Astrocyte (in vitro differentiated cells and primary cell): ENCODE data around the gene PEX5L. TPM values are rescaled to one million over a fixed set of nuclear protein-coding genes. Genes with fewer than 3 reads are reported as not detected.

Experiments used
- DNase-seq: peaks from one replicate; pipeline ENCODE4 v3.0.0-alpha.2; 2010; ENCODE audit warnings: low read depth
- FAIRE-seq: peaks from 2 replicates; lab custom pipeline; 2011; peaks lifted over from hg19 to GRCh38; lab: Jason Lieb, UNC
- H2AFZ ChIP-seq: 2 replicates; pipeline ENCODE4 v1.6.0; 2012; ENCODE audit warnings: low read depth, low read length, inconsistent platforms
- H3K27ac ChIP-seq: 2 replicates; pipeline ENCODE4 v1.5.1; 2011; ENCODE audit warnings: low read depth, low read length, inconsistent platforms
- H3K27me3 ChIP-seq: 2 replicates; pipeline ENCODE4 v1.6.0; 2011; ENCODE audit warnings: low read length, inconsistent platforms; ENCODE audit not compliant: insufficient read depth
- H3K36me3 ChIP-seq: 2 replicates; pipeline ENCODE4 v1.5.1; 2011; ENCODE audit warnings: low read length, inconsistent platforms; ENCODE audit not compliant: insufficient read depth
- H3K4me1 ChIP-seq: 2 replicates; pipeline ENCODE4 v1.5.1; 2011; ENCODE audit warnings: low read length, inconsistent platforms; ENCODE audit not compliant: insufficient read depth
- H3K4me2 ChIP-seq: 2 replicates; pipeline ENCODE4 v1.6.0; 2012; ENCODE audit warnings: low read length, inconsistent platforms
- H3K4me3 ChIP-seq: 2 replicates; pipeline ENCODE4 v1.5.1; 2011; ENCODE audit warnings: low read depth, mild to moderate bottlenecking, low read length, inconsistent platforms; ENCODE audit not compliant: insufficient read depth
- H3K79me2 ChIP-seq: 2 replicates; pipeline ENCODE4 v1.6.0; 2012; ENCODE audit warnings: mild to moderate bottlenecking, low read length, inconsistent platforms; ENCODE audit not compliant: insufficient read depth
- H3K9ac ChIP-seq: 2 replicates; pipeline ENCODE4 v1.6.0; 2012; ENCODE audit warnings: mild to moderate bottlenecking, low read length, inconsistent platforms
- H3K9me3 ChIP-seq: 2 replicates; pipeline ENCODE4 v1.5.1; 2012; ENCODE audit warnings: low read depth, mild to moderate bottlenecking, low read length, inconsistent platforms; ENCODE audit not compliant: insufficient read depth
- H4K20me1 ChIP-seq: 2 replicates; pipeline ENCODE4 v1.6.0; 2012; ENCODE audit warnings: low read length, inconsistent platforms; ENCODE audit not compliant: insufficient read depth
- H3K27ac Mint-ChIP-seq: one replicate; pipeline ENCODE4 v1.8.0; 2021; ENCODE audit warnings: mild to moderate bottlenecking, mixed read lengths; ENCODE audit not compliant: unreplicated experiment
- H3K27me3 Mint-ChIP-seq: one replicate; pipeline ENCODE4 v1.8.0; 2021; ENCODE audit warnings: low read depth, mixed read lengths; ENCODE audit not compliant: unreplicated experiment
- H3K36me3 Mint-ChIP-seq: one replicate; pipeline ENCODE4 v1.8.0; 2021; ENCODE audit warnings: low read depth, mixed read lengths; ENCODE audit not compliant: unreplicated experiment
- H3K4me1 Mint-ChIP-seq: one replicate; pipeline ENCODE4 v1.8.0; 2021; ENCODE audit warnings: low read depth, mixed read lengths; ENCODE audit not compliant: unreplicated experiment
- H3K4me3 Mint-ChIP-seq: one replicate; pipeline ENCODE4 v1.8.0; 2021; ENCODE audit warnings: mild to moderate bottlenecking, moderate library complexity, mixed read lengths; ENCODE audit not compliant: unreplicated experiment
- H3K9me3 Mint-ChIP-seq: one replicate; pipeline ENCODE4 v1.8.0; 2021; ENCODE audit warnings: mild to moderate bottlenecking, mixed read lengths; ENCODE audit not compliant: unreplicated experiment
- EZH2 ChIP-seq: IDR thresholded peaks from 2 replicates; pipeline ENCODE4 v1.6.1; 2012; ENCODE audit warnings: mild to moderate bottlenecking, low read length, inconsistent platforms; ENCODE audit not compliant: insufficient read depth
- total RNA-seq: library from RNA; stranded (reverse); gene quantifications from 2 replicates; pipeline ENCODE4 v1.2.1, GENCODE V29; 2021
- TF ChIP-seq, protein P1 (sequence below): IDR thresholded peaks from 2 replicates; pipeline ENCODE4 v1.5.1; 2011; ENCODE audit warnings: low read depth, mild to moderate bottlenecking, inconsistent platforms, low read length, moderate library complexity; ENCODE audit not compliant: insufficient read depth

The PEX5L gene
- total RNA-seq, 1 donor from 2014 or later = 0.43 TPM

GRCh38 chr3:179832333-179832854 lies 204.3 kb downstream of the PEX5L start:
- no peaks in the 10 kb centered on the region for H3K4me1 Mint-ChIP-seq
- Histone ChIP-seq H3K79me2 (no peaks in the 10 kb centered on the region), H3K9me3 (no peaks in the 10 kb centered on the region), H3K4me3 (no peak overlapping the region), H4K20me1 (no peaks in the 10 kb centered on the region), H3K36me3 (no peaks in the 10 kb centered on the region), H3K9ac (no peak overlapping the region), H3K4me1 (no peaks in the 10 kb centered on the region), H3K27me3 (no peaks in the 10 kb centered on the region), H3K27ac (no peak overlapping the region), H3K4me2 (no peak overlapping the region), H2AFZ (no peak overlapping the region)
- no peak for DNase-seq
- H3K9me3 Mint-ChIP-seq = peaks cover 2% of the 10 kb centered on the region
- H3K27ac Mint-ChIP-seq = no peak overlapping the region
- FAIRE-seq = no peak
- H3K36me3 Mint-ChIP-seq = no peaks in the 10 kb centered on the region
- TF ChIP-seq, protein P1, sequence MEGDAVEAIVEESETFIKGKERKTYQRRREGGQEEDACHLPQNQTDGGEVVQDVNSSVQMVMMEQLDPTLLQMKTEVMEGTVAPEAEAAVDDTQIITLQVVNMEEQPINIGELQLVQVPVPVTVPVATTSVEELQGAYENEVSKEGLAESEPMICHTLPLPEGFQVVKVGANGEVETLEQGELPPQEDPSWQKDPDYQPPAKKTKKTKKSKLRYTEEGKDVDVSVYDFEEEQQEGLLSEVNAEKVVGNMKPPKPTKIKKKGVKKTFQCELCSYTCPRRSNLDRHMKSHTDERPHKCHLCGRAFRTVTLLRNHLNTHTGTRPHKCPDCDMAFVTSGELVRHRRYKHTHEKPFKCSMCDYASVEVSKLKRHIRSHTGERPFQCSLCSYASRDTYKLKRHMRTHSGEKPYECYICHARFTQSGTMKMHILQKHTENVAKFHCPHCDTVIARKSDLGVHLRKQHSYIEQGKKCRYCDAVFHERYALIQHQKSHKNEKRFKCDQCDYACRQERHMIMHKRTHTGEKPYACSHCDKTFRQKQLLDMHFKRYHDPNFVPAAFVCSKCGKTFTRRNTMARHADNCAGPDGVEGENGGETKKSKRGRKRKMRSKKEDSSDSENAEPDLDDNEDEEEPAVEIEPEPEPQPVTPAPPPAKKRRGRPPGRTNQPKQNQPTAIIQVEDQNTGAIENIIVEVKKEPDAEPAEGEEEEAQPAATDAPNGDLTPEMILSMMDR = no peak
- TF ChIP-seq EZH2 = no peak
- H3K27me3 Mint-ChIP-seq = peaks cover 4% of the 10 kb centered on the region
- H3K4me3 Mint-ChIP-seq = no peak overlapping the region

GRCh38 chr3:179829401-179829800 lies 207.3 kb downstream of the PEX5L start:
- Histone ChIP-seq H4K20me1 (no peaks in the 10 kb centered on the region), H3K9ac (no peak overlapping the region), H3K4me2 (no peak overlapping the region), H3K79me2 (no peaks in the 10 kb centered on the region), H3K9me3 (no peaks in the 10 kb centered on the region), H3K4me3 (no peak overlapping the region), H3K36me3 (no peaks in the 10 kb centered on the region), H3K4me1 (no peaks in the 10 kb centered on the region), H3K27ac (no peak overlapping the region), H3K27me3 (no peaks in the 10 kb centered on the region), H2AFZ (no peak overlapping the region)
- no peaks in the 10 kb centered on the region for H3K36me3 Mint-ChIP-seq
- no peak for FAIRE-seq
- TF ChIP-seq, protein P1 = no peak
- TF ChIP-seq EZH2 = no peak
- H3K27me3 Mint-ChIP-seq = peaks cover 4% of the 10 kb centered on the region
- no peak overlapping the region for H3K4me3 Mint-ChIP-seq
- no peak for DNase-seq
- H3K9me3 Mint-ChIP-seq = peaks cover 2% of the 10 kb centered on the region
- H3K4me1 Mint-ChIP-seq = no peaks in the 10 kb centered on the region
- no peak overlapping the region for H3K27ac Mint-ChIP-seq

- Histone ChIP-seq H3K4me1 (no peaks in the 10 kb centered on the region), H3K9ac (no peak overlapping the region), H3K9me3 (no peaks in the 10 kb centered on the region), H2AFZ (no peak overlapping the region), H3K27me3 (no peaks in the 10 kb centered on the region), H3K4me3 (no peak overlapping the region), H3K36me3 (no peaks in the 10 kb centered on the region), H4K20me1 (no peaks in the 10 kb centered on the region), H3K27ac (no peak overlapping the region), H3K4me2 (no peak overlapping the region), H3K79me2 (no peaks in the 10 kb centered on the region)
- H3K36me3 Mint-ChIP-seq = no peaks in the 10 kb centered on the region
- H3K4me3 Mint-ChIP-seq = no peak overlapping the region
- peaks cover 4% of the 10 kb centered on the region for H3K27me3 Mint-ChIP-seq
- no peaks in the 10 kb centered on the region for H3K9me3 Mint-ChIP-seq
- TF ChIP-seq EZH2 = no peak
- TF ChIP-seq, protein P1 = no peak
- H3K27ac Mint-ChIP-seq = no peak overlapping the region
- DNase-seq (no peak), FAIRE-seq (no peak)
- H3K4me1 Mint-ChIP-seq = no peaks in the 10 kb centered on the region
These were observed 208.0 kb downstream of the PEX5L start for GRCh38 chr3:179828738-179829137.
